Activated CD4-positive, alpha-beta T cell treated with anti-CD3 and anti-CD28 coated beads, Interleukin-2, amount 50 U/mL, for 1 hour (primary cell): ENCODE data around the gene CDK5RAP3.
"Not testable (repeated sequence)": the region's sequence is repeated elsewhere in the genome, so short reads cannot be mapped to it uniquely, and the experiment has no call there.

ENCODE experiments used
- DNase-seq: peaks from one replicate; pipeline ENCODE4 v3.0.0-alpha.2; 2020

CDK5RAP3 gene

GRCh38 chr17:48002266-48002915, 31.5 kb downstream of the CDK5RAP3 start:
- DNase-seq = no peak

GRCh38 chr17:48002916-48003416, 32.1 kb downstream of the CDK5RAP3 start:
- DNase-seq = no peak

- no peak for DNase-seq
Measured at GRCh38 chr17:48003417-48004151, 32.7 kb downstream of the CDK5RAP3 start.

- DNase-seq = no peak
Measured at GRCh38 chr17:48004983-48005382, 34.1 kb downstream of the CDK5RAP3 start.

GRCh38 chr17:48006936-48007709, 36.2 kb downstream of the CDK5RAP3 start:
- DNase-seq = no peak

- no peak for DNase-seq
Measured at GRCh38 chr17:48010193-48010592, 39.3 kb downstream of the CDK5RAP3 start.

- peak; percentile 42 for DNase-seq
Measured at GRCh38 chr17:48011405-48012150, 40.7 kb downstream of the CDK5RAP3 start.

- DNase-seq = peak; percentile 64
Measured at GRCh38 chr17:48012151-48012520, 41.2 kb downstream of the CDK5RAP3 start.

- no peak for DNase-seq
Measured at GRCh38 chr17:48012654-48013053, 41.7 kb downstream of the CDK5RAP3 start.

GRCh38 chr17:48013876-48014594, 43.1 kb downstream of the CDK5RAP3 start:
- DNase-seq = no peak

- DNase-seq = no peak
Measured at GRCh38 chr17:48014595-48015111, 43.7 kb downstream of the CDK5RAP3 start.

- DNase-seq = no peak
Measured at GRCh38 chr17:48016112-48016511, 45.2 kb downstream of the CDK5RAP3 start.

GRCh38 chr17:48017817-48018158, 46.9 kb downstream of the CDK5RAP3 start:
- not testable (repeated sequence) for DNase-seq

- no peak for DNase-seq
Measured at GRCh38 chr17:48021934-48022333, 51.0 kb downstream of the CDK5RAP3 start.

GRCh38 chr17:48022901-48023300, 52.0 kb downstream of the CDK5RAP3 start:
- DNase-seq = no peak

GRCh38 chr17:48023400-48024148, 52.7 kb downstream of the CDK5RAP3 start:
- peak; percentile 34 for DNase-seq

GRCh38 chr17:48024149-48025039, 53.5 kb downstream of the CDK5RAP3 start:
- peak; percentile 42 for DNase-seq

GRCh38 chr17:48025040-48025903, 54.4 kb downstream of the CDK5RAP3 start:
- peak; percentile 98 for DNase-seq

- DNase-seq = no peak
Measured at GRCh38 chr17:48025904-48026501, 55.1 kb downstream of the CDK5RAP3 start.
